ENCODE data around the gene BOD1L1.

The BOD1L1 gene

GRCh38 chr4:13615161-13615560 is 12.4 kb downstream of the BOD1L1 start:
- Histone ChIP-seq H3K27ac (ENCODE audit: low read length) (no peak overlapping the region), H3K36me3 (ENCODE audit: control insufficient read depth, low read depth, low read length) (peaks cover 62% of the 10 kb centered on the region), H3K4me1 (ENCODE audit: control insufficient read depth, low read depth, low read length) (no peaks in the 10 kb centered on the region), H3K9ac (ENCODE audit: low read length) (no peak overlapping the region), H3K4me3 (ENCODE audit: low read length) (no peak overlapping the region), H3K9me3 (ENCODE audit: control insufficient read depth, low read depth, low read length) (no peaks in the 10 kb centered on the region), H3K27me3 (ENCODE audit: control insufficient read depth, insufficient read depth, low read length) (no peaks in the 10 kb centered on the region)

- H3K4me1 ChIP-seq (ENCODE audit: control insufficient read depth, low read depth, low read length), result no peaks in the 10 kb centered on the region
- H3K4me3 ChIP-seq (ENCODE audit: low read length), result no peak overlapping the region
- peaks cover 68% of the 10 kb centered on the region for H3K36me3 ChIP-seq (ENCODE audit: control insufficient read depth, low read depth, low read length)
- H3K9me3 ChIP-seq (ENCODE audit: control insufficient read depth, low read depth, low read length), result no peaks in the 10 kb centered on the region
- H3K27me3 ChIP-seq (ENCODE audit: control insufficient read depth, insufficient read depth, low read length), result no peaks in the 10 kb centered on the region
- H3K27ac ChIP-seq (ENCODE audit: low read length), result no peak overlapping the region
- H3K9ac ChIP-seq (ENCODE audit: low read length), result no peak overlapping the region
Observed at GRCh38 chr4:13612569-13612968, 15.0 kb downstream of the BOD1L1 start.

GRCh38 chr4:13611283-13611842 is 16.2 kb downstream of the BOD1L1 start:
- peaks cover 76% of the 10 kb centered on the region for H3K36me3 ChIP-seq (ENCODE audit: control insufficient read depth, low read depth, low read length)
- no peak overlapping the region for H3K27ac ChIP-seq (ENCODE audit: low read length)
- no peak overlapping the region for H3K4me3 ChIP-seq (ENCODE audit: low read length)
- no peaks in the 10 kb centered on the region for H3K27me3 ChIP-seq (ENCODE audit: control insufficient read depth, insufficient read depth, low read length)
- no peaks in the 10 kb centered on the region for H3K4me1 ChIP-seq (ENCODE audit: control insufficient read depth, low read depth, low read length)
- no peaks in the 10 kb centered on the region for H3K9me3 ChIP-seq (ENCODE audit: control insufficient read depth, low read depth, low read length)
- no peak overlapping the region for H3K9ac ChIP-seq (ENCODE audit: low read length)

GRCh38 chr4:13605330-13605729 is 22.2 kb downstream of the BOD1L1 start:
- Histone ChIP-seq H3K27ac (ENCODE audit: low read length) (no peak overlapping the region), H3K9ac (ENCODE audit: low read length) (no peak overlapping the region), H3K9me3 (ENCODE audit: control insufficient read depth, low read depth, low read length) (no peaks in the 10 kb centered on the region), H3K36me3 (ENCODE audit: control insufficient read depth, low read depth, low read length) (peaks cover 79% of the 10 kb centered on the region), H3K27me3 (ENCODE audit: control insufficient read depth, insufficient read depth, low read length) (no peaks in the 10 kb centered on the region), H3K4me1 (ENCODE audit: control insufficient read depth, low read depth, low read length) (no peaks in the 10 kb centered on the region), H3K4me3 (ENCODE audit: low read length) (no peak overlapping the region)

GRCh38 chr4:13601848-13602247 is 25.7 kb downstream of the BOD1L1 start:
- H3K4me3 ChIP-seq (ENCODE audit: low read length), result no peak overlapping the region
- no peak overlapping the region for H3K9ac ChIP-seq (ENCODE audit: low read length)
- no peaks in the 10 kb centered on the region for H3K27me3 ChIP-seq (ENCODE audit: control insufficient read depth, insufficient read depth, low read length)
- H3K36me3 ChIP-seq (ENCODE audit: control insufficient read depth, low read depth, low read length), result peaks cover 59% of the 10 kb centered on the region
- H3K4me1 ChIP-seq (ENCODE audit: control insufficient read depth, low read depth, low read length), result no peaks in the 10 kb centered on the region
- H3K9me3 ChIP-seq (ENCODE audit: control insufficient read depth, low read depth, low read length), result no peaks in the 10 kb centered on the region
- H3K27ac ChIP-seq (ENCODE audit: low read length), result no peak overlapping the region

- H3K27me3 ChIP-seq (ENCODE audit: control insufficient read depth, insufficient read depth, low read length), result no peaks in the 10 kb centered on the region
- no peaks in the 10 kb centered on the region for H3K9me3 ChIP-seq (ENCODE audit: control insufficient read depth, low read depth, low read length)
- no peak overlapping the region for H3K9ac ChIP-seq (ENCODE audit: low read length)
- H3K4me3 ChIP-seq (ENCODE audit: low read length), result no peak overlapping the region
- peaks cover 61% of the 10 kb centered on the region for H3K36me3 ChIP-seq (ENCODE audit: control insufficient read depth, low read depth, low read length)
- no peaks in the 10 kb centered on the region for H3K4me1 ChIP-seq (ENCODE audit: control insufficient read depth, low read depth, low read length)
- no peak overlapping the region for H3K27ac ChIP-seq (ENCODE audit: low read length)
Observed at GRCh38 chr4:13601048-13601447, 26.5 kb downstream of the BOD1L1 start.

- Histone ChIP-seq H3K27ac (ENCODE audit: low read length) (no peak overlapping the region), H3K4me1 (ENCODE audit: control insufficient read depth, low read depth, low read length) (no peaks in the 10 kb centered on the region), H3K36me3 (ENCODE audit: control insufficient read depth, low read depth, low read length) (peaks cover 63% of the 10 kb centered on the region), H3K4me3 (ENCODE audit: low read length) (no peak overlapping the region), H3K9me3 (ENCODE audit: control insufficient read depth, low read depth, low read length) (no peaks in the 10 kb centered on the region), H3K27me3 (ENCODE audit: control insufficient read depth, insufficient read depth, low read length) (no peaks in the 10 kb centered on the region), H3K9ac (ENCODE audit: low read length) (no peak overlapping the region)
Observed at GRCh38 chr4:13599159-13599558, 28.4 kb downstream of the BOD1L1 start.

GRCh38 chr4:13597604-13598003 is 29.9 kb downstream of the BOD1L1 start:
- Histone ChIP-seq H3K36me3 (ENCODE audit: control insufficient read depth, low read depth, low read length) (peaks cover 58% of the 10 kb centered on the region), H3K27ac (ENCODE audit: low read length) (no peak overlapping the region), H3K9ac (ENCODE audit: low read length) (no peak overlapping the region)

GRCh38 chr4:13597141-13597540 is 30.4 kb downstream of the BOD1L1 start:
- H3K4me3 ChIP-seq (ENCODE audit: low read length), result no peak overlapping the region
- no peaks in the 10 kb centered on the region for H3K4me1 ChIP-seq (ENCODE audit: control insufficient read depth, low read depth, low read length)
- peaks cover 57% of the 10 kb centered on the region for H3K36me3 ChIP-seq (ENCODE audit: control insufficient read depth, low read depth, low read length)
- no peaks in the 10 kb centered on the region for H3K27me3 ChIP-seq (ENCODE audit: control insufficient read depth, insufficient read depth, low read length)
- no peaks in the 10 kb centered on the region for H3K9me3 ChIP-seq (ENCODE audit: control insufficient read depth, low read depth, low read length)
- H3K27ac ChIP-seq (ENCODE audit: low read length), result no peak overlapping the region
- no peak overlapping the region for H3K9ac ChIP-seq (ENCODE audit: low read length)

More at GRCh38 chr4:13597604-13598003, 29.9 kb downstream of the BOD1L1 start:
- Histone ChIP-seq H3K4me1 (ENCODE audit: control insufficient read depth, low read depth, low read length) (no peaks in the 10 kb centered on the region), H3K4me3 (ENCODE audit: low read length) (no peak overlapping the region), H3K27me3 (ENCODE audit: control insufficient read depth, insufficient read depth, low read length) (no peaks in the 10 kb centered on the region), H3K9me3 (ENCODE audit: control insufficient read depth, low read depth, low read length) (no peaks in the 10 kb centered on the region)

GRCh38 chr4:13592220-13592619 is 35.3 kb downstream of the BOD1L1 start:
- Histone ChIP-seq H3K36me3 (ENCODE audit: control insufficient read depth, low read depth, low read length) (peaks cover 54% of the 10 kb centered on the region), H3K9me3 (ENCODE audit: control insufficient read depth, low read depth, low read length) (no peaks in the 10 kb centered on the region), H3K27me3 (ENCODE audit: control insufficient read depth, insufficient read depth, low read length) (no peaks in the 10 kb centered on the region), H3K4me1 (ENCODE audit: control insufficient read depth, low read depth, low read length) (no peaks in the 10 kb centered on the region), H3K27ac (ENCODE audit: low read length) (no peak overlapping the region), H3K9ac (ENCODE audit: low read length) (no peak overlapping the region), H3K4me3 (ENCODE audit: low read length) (no peak overlapping the region)

- Histone ChIP-seq H3K27ac (ENCODE audit: low read length) (no peak overlapping the region), H3K4me1 (ENCODE audit: control insufficient read depth, low read depth, low read length) (no peaks in the 10 kb centered on the region), H3K9me3 (ENCODE audit: control insufficient read depth, low read depth, low read length) (no peaks in the 10 kb centered on the region), H3K36me3 (ENCODE audit: control insufficient read depth, low read depth, low read length) (peaks cover 50% of the 10 kb centered on the region), H3K4me3 (ENCODE audit: low read length) (no peak overlapping the region), H3K27me3 (ENCODE audit: control insufficient read depth, insufficient read depth, low read length) (no peaks in the 10 kb centered on the region), H3K9ac (ENCODE audit: low read length) (no peak overlapping the region)
Observed at GRCh38 chr4:13590766-13591165, 36.8 kb downstream of the BOD1L1 start.

- Histone ChIP-seq H3K27ac (ENCODE audit: low read length) (no peak overlapping the region), H3K36me3 (ENCODE audit: control insufficient read depth, low read depth, low read length) (peaks cover 35% of the 10 kb centered on the region), H3K4me3 (ENCODE audit: low read length) (no peak overlapping the region), H3K9me3 (ENCODE audit: control insufficient read depth, low read depth, low read length) (no peaks in the 10 kb centered on the region), H3K9ac (ENCODE audit: low read length) (no peak overlapping the region), H3K27me3 (ENCODE audit: control insufficient read depth, insufficient read depth, low read length) (no peaks in the 10 kb centered on the region), H3K4me1 (ENCODE audit: control insufficient read depth, low read depth, low read length) (no peaks in the 10 kb centered on the region)
Observed at GRCh38 chr4:13588954-13589353, 38.6 kb downstream of the BOD1L1 start.
